Esophagus squamous epithelium (tissue), 5 donors: Measurements from ENCODE around the gene CRYBG1. TPM values are rescaled to one million over a fixed set of nuclear protein-coding genes. Genes with fewer than 3 reads are reported as not detected.

Experiments used
- DNase-seq: peaks from one replicate; lab custom pipeline; 2025; lab: John Stamatoyannopoulos, UW
- H3K27ac ChIP-seq, 4 donors: fragments of 200-600 bp; sonication (generic); one replicate each; pipeline ENCODE4 v1.5.1; 2016 to 2019; ENCODE audit warnings: mild to moderate bottlenecking in 1 of 4
- H3K27me3 ChIP-seq, 4 donors: fragments of 200-600 bp; sonication (generic); 1 replicate in 3 of 4; 2 replicates in 1 of 4; pipeline versions ENCODE4 v1.5.1 to v1.6.0; 2017 to 2021; ENCODE audit warnings: antibody characterized with exemption in 1 of 4
- H3K36me3 ChIP-seq, 3 donors: fragments of 200-600 bp; sonication (generic); one replicate each; pipeline ENCODE4 v1.5.1; 2016 to 2019
- H3K4me1 ChIP-seq, 3 donors: fragments of 200-600 bp; sonication (generic); one replicate each; pipeline ENCODE4 v1.5.1; 2017 to 2019
- H3K4me3 ChIP-seq, 4 donors: fragments of 200-600 bp; sonication (generic); 1 replicate in 3 of 4; 2 replicates in 1 of 4; pipeline ENCODE4 v1.5.1; 2016 to 2019; ENCODE audit warnings: mild to moderate bottlenecking in 2 of 4, moderate library complexity in 1 of 4
- H3K9me3 ChIP-seq, 3 donors: fragments of 200-600 bp; sonication (generic); one replicate each; pipeline ENCODE4 v1.5.1; 2016 to 2019
- POLR2A ChIP-seq, 4 donors: fragments of 450-650 bp; IDR thresholded peaks; one replicate each; pipeline ENCODE4 v1.6.1; 2017; ENCODE audit warnings: antibody characterized with exemption in 4 of 4, mild to moderate bottlenecking in 4 of 4, moderate library complexity in 3 of 4
- WGBS, 2 donors: methylation state at CpG; one replicate each; pipeline ENCODE4 v1.1.5; 2018; 5-methylcytosine and 5-hydroxymethylcytosine counted together
- intact Hi-C: fragments of 100-400 bp; cut with DNase I; formaldehyde crosslinking; loops from one replicate; pipeline ENCODE4 v1.15.0; 2022
- total RNA-seq, 4 donors: library from RNA; depleted of rRNA; stranded (reverse); fragments of >200 nt; gene quantifications; one replicate each; pipeline ENCODE4 v1.1.0, GENCODE V29; 2016
- TF ChIP-seq, protein P1 (sequence below), 6 experiments: fragments of 450-650 bp in 4 of 6; fragments of 200-600 bp in 2 of 6; sonication (generic) in 2 of 6; IDR thresholded peaks; one replicate each; pipeline ENCODE4 v1.5.1; 2016 to 2019; ENCODE audit warnings: antibody characterized with exemption in 6 of 6, mild to moderate bottlenecking in 4 of 6, moderate library complexity in 4 of 6
- donor health status: DM: yes; HTN: yes; CAD: no.

The CRYBG1 gene
- total RNA-seq, 4 donors from 2014 or later, result 119 to 185 (median 153) TPM

DNA sequence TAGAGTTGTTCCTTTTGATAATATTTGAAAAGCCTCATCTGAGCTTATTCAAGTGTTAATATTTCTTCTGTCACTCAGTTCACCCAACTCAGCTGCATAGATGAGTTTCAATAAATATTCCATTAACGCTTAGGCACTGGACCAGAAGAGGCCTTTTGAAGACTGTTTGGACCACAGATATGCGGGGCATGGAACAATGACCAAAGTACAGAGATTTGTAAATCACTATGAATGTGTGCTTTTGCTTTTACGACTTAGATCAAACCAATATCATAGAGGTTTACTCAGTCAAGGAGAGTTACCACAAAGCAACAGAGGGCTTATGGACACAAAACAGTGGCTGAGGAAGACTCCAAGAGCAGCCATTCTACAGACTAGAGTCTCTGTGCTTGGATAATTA, 168.9 kb downstream of the CRYBG1 start:
- no peaks in the 10 kb centered on the region for H3K27me3 ChIP-seq
- peaks cover 0 to 32% (median 11%) of the 10 kb centered on the region in 3 donors for H3K4me1 ChIP-seq
- DNase-seq, result no peak
- intact Hi-C loops, result no loop called here
- WGBS, 2 donors, result 89 to 96% methylated on average over 3 of the region's 3 CpGs
- H3K27ac ChIP-seq, result no peak overlapping the region
- no peak for TF ChIP-seq POLR2A (IDR thresholded peaks at IDR 0.05)
- TF ChIP-seq, protein P1, sequence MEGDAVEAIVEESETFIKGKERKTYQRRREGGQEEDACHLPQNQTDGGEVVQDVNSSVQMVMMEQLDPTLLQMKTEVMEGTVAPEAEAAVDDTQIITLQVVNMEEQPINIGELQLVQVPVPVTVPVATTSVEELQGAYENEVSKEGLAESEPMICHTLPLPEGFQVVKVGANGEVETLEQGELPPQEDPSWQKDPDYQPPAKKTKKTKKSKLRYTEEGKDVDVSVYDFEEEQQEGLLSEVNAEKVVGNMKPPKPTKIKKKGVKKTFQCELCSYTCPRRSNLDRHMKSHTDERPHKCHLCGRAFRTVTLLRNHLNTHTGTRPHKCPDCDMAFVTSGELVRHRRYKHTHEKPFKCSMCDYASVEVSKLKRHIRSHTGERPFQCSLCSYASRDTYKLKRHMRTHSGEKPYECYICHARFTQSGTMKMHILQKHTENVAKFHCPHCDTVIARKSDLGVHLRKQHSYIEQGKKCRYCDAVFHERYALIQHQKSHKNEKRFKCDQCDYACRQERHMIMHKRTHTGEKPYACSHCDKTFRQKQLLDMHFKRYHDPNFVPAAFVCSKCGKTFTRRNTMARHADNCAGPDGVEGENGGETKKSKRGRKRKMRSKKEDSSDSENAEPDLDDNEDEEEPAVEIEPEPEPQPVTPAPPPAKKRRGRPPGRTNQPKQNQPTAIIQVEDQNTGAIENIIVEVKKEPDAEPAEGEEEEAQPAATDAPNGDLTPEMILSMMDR (IDR thresholded peaks at IDR 0.05), result no peak
- no peaks in the 10 kb centered on the region for H3K9me3 ChIP-seq
- H3K4me3 ChIP-seq, result no peak overlapping the region
- peaks cover 0 to 92% (median 15%) of the 10 kb centered on the region in 3 donors for H3K36me3 ChIP-seq

DNA sequence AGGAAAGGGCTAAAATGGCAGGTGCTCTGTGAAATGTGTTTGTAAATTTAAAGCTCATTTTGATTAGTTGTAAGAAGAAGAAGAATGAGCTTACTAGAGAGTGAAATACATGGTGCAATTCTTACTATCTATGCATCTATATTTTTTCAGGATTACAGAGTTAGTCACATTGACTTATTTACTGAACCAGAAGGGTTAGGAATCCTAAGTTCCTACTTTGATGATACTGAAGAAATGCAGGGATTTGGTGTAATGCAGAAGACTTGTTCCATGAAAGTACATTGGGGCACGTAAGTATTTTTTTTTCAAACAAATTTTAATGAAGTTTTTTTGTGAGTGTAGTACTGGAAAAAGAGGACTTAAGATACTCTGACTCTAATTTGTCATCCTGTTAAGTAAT, 169.5 kb downstream of the CRYBG1 start:
- no peak overlapping the region for H3K27ac ChIP-seq
- peaks cover 0 to 98% (median 15%) of the 10 kb centered on the region in 3 donors for H3K36me3 ChIP-seq
- WGBS, 2 donors, result 89 to 91% methylated on average over 1 of the region's 1 CpG
- H3K27me3 ChIP-seq, result no peaks in the 10 kb centered on the region
- TF ChIP-seq, protein P1 (IDR thresholded peaks at IDR 0.05), result no peak
- TF ChIP-seq POLR2A (IDR thresholded peaks at IDR 0.05), result no peak
- DNase-seq, result no peak
- H3K4me3 ChIP-seq, result no peak overlapping the region
- peaks cover 0 to 29% (median 10%) of the 10 kb centered on the region in 3 donors for H3K4me1 ChIP-seq
- intact Hi-C loops, result no loop called here
- H3K9me3 ChIP-seq, result no peaks in the 10 kb centered on the region

DNA sequence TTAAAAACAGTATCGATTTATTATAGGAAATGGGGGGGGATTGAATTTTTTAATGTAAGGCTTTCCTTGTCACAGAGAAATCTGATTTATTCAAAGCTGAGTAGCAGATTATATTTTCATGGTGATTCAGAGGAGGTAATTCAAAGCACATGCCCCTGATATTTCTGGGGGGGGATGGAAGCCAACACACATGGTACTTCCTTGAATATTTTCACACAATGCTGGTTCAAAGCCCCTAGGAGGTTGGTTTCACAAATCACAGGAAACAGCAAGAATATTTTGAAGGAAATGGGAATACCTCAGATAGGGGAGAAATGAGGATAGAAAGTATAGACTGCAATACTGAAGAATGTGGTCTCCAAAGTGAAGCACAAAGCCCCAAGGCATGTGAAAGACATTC, 170.0 kb downstream of the CRYBG1 start:
- Histone ChIP-seq H3K27me3 (no peaks in the 10 kb centered on the region), H3K36me3 (peaks cover 0 to 99% (median 15%) of the 10 kb centered on the region in 3 donors), H3K9me3 (no peaks in the 10 kb centered on the region), H3K4me1 (peaks cover 0 to 29% (median 10%) of the 10 kb centered on the region in 3 donors), H3K4me3 (no peak overlapping the region), H3K27ac (no peak overlapping the region)
- WGBS, 2 donors, result 84 to 87% methylated on average over 1 of the region's 1 CpG
- no peak for DNase-seq
- intact Hi-C loops, result no loop called here
- no peak for TF ChIP-seq POLR2A (IDR thresholded peaks at IDR 0.05)
- TF ChIP-seq, protein P1 (IDR thresholded peaks at IDR 0.05), result no peak

DNA sequence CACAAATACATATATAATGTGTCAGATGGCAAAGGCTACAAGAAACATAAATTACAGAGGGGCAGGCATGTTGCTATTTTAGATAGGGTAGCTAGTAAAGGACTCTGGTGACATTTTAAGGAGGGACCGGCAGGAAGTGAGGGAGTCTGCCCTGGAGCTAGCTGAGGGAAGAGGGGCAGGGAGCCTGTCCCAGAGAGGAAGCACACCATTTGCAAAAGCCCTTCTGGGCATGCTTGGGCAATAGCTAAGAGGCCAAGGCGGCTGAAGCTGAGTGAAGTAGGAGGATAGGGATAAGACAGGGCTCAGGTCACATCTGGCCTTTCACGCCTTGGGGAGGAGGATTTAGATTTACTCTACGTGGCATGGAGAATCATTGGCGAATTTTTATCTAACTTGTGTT, 172.5 kb downstream of the CRYBG1 start:
- H3K4me1 ChIP-seq, result peaks cover 0 to 22% (median 3%) of the 10 kb centered on the region in 3 donors
- no peak overlapping the region for H3K27ac ChIP-seq
- intact Hi-C loops, result no loop called here
- no peak for TF ChIP-seq POLR2A (IDR thresholded peaks at IDR 0.05)
- TF ChIP-seq, protein P1 (IDR thresholded peaks at IDR 0.05), result no peak
- no peaks in the 10 kb centered on the region for H3K27me3 ChIP-seq
- WGBS, 2 donors, result 37 to 52% methylated on average over 4 of the region's 5 CpGs
- H3K4me3 ChIP-seq, result no peak overlapping the region
- no peak for DNase-seq
- peaks cover 0 to 95% (median 12%) of the 10 kb centered on the region in 3 donors for H3K36me3 ChIP-seq
- H3K9me3 ChIP-seq, result no peaks in the 10 kb centered on the region

DNA sequence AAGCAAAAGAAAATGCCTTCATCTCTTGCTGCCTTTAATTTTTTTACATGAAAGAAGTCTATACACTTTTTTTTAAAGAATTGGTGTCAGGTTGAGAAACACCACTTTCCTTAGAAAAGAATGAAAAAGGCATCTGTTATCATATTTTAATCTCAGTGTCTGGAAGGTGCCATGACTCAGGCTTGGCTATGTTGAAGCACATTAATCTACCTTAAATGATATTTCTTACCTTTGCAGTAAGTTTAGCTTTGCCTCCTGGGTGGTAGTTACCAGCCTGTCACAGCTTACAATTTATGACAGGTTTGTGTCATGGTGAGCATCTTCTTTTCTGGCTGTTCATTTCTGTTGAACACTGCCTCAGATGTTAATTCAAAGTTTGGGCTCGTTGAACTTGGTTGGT, 173.5 kb downstream of the CRYBG1 start:
- intact Hi-C loops, result no loop called here
- Histone ChIP-seq H3K27me3 (no peaks in the 10 kb centered on the region), H3K9me3 (no peaks in the 10 kb centered on the region), H3K36me3 (peaks cover 0 to 95% (median 9%) of the 10 kb centered on the region in 3 donors), H3K4me3 (no peak overlapping the region), H3K27ac (no peak overlapping the region), H3K4me1 (peaks cover 0 to 19% (median 0%) of the 10 kb centered on the region in 3 donors)
- DNase-seq, result no peak
- 0 to 36% methylated on average over 1 of the region's 1 CpG for WGBS, 2 donors
- TF ChIP-seq POLR2A (IDR thresholded peaks at IDR 0.05), result no peak
- TF ChIP-seq, protein P1 (IDR thresholded peaks at IDR 0.05), result no peak
